SK-N-SH (cell line): ENCODE results near the gene TUBA1A. TPM values are rescaled to one million over a fixed set of nuclear protein-coding genes. Genes with fewer than 3 reads are reported as not detected.
"Not testable (repeated sequence)": the region's sequence is repeated elsewhere in the genome, so short reads cannot be mapped to it uniquely, and the experiment has no call there.

ENCODE experiments used
- CTCF ChIA-PET: fragments of 300-600, 350-600 bp; formaldehyde crosslinking; extraction: SDS; loops from one replicate; lab custom pipeline; 2021; lab: Yijun Ruan, JAX
- POLR2A ChIA-PET: fragments of 350-600 bp; sonication (Branson Sonifier 250); formaldehyde crosslinking; extraction: SDS; loops from one replicate; lab custom pipeline; 2020; ENCODE audit warnings: antibody characterized with exemption, inconsistent platforms; lab: Yijun Ruan, JAX
- DNase-seq: peaks from one replicate; pipeline ENCODE4 v3.0.0; 2012
- H2AFZ ChIP-seq: fragments of 200-600 bp; sonication (generic); 2 replicates; pipeline ENCODE4 v1.8.1; 2016; ENCODE audit warnings: antibody characterized with exemption, mild to moderate bottlenecking, low read depth
- H3F3A ChIP-seq: fragments of 200-600 bp; sonication (generic); replicated peaks from 2 replicates; pipeline ENCODE3; 2016; ENCODE audit warnings: antibody characterized with exemption, mild to moderate bottlenecking; ENCODE audit not compliant: insufficient read depth
- H3K27ac ChIP-seq, 2 experiments: fragments of 200-500 bp in 1 of 2; fragments of 200-600 bp in 1 of 2; sonication (Bioruptor generic) in 1 of 2; sonication (generic), shearing (Covaris generic) in 1 of 2; 2 replicates each; pipeline versions ENCODE4 v1.5.1 to v1.6.1; 2014 to 2016; ENCODE audit warnings: low read depth in 2 of 2, inconsistent platforms in 1 of 2, low read length in 1 of 2, mild to moderate bottlenecking in 1 of 2, mixed read lengths in 1 of 2
- H3K27me3 ChIP-seq: fragments of 200-600 bp; sonication (generic), shearing (Covaris generic); 2 replicates; pipeline ENCODE4 v1.6.1; 2016; ENCODE audit warnings: mixed run types; ENCODE audit not compliant: insufficient read depth
- H3K36me3 ChIP-seq, 2 experiments: fragments of 200-500 bp in 1 of 2; fragments of 200-600 bp in 1 of 2; sonication (Bioruptor generic) in 1 of 2; sonication (generic) in 1 of 2; replicated peaks in 1 of 2; 2 replicates each; pipeline versions ENCODE3 to v1.5.1; 2014 to 2016; ENCODE audit warnings: low read length in 1 of 2, mild to moderate bottlenecking in 1 of 2; ENCODE audit not compliant: insufficient read depth in 2 of 2, control insufficient read depth in 1 of 2
- H3K4me1 ChIP-seq, 2 experiments: fragments of 200-500 bp in 1 of 2; fragments of 200-600 bp in 1 of 2; sonication (Bioruptor generic) in 1 of 2; sonication (generic), shearing (Covaris generic) in 1 of 2; 2 replicates each; pipeline versions ENCODE4 v1.5.1 to v1.6.1; 2014 to 2016; ENCODE audit warnings: low read depth in 1 of 2, low read length in 1 of 2, mixed run types in 1 of 2; ENCODE audit not compliant: insufficient read depth in 2 of 2, control insufficient read depth in 1 of 2
- H3K4me2 ChIP-seq: fragments of 200-600 bp; sonication (generic), shearing (Covaris generic); 2 replicates; pipeline ENCODE4 v1.6.1; 2017; ENCODE audit warnings: mixed run types
- H3K4me3 ChIP-seq, 2 experiments: fragments of 200-500 bp in 1 of 2; fragments of 200-600 bp in 1 of 2; sonication (Bioruptor generic) in 1 of 2; sonication (generic), shearing (Covaris generic) in 1 of 2; 2 replicates each; pipeline versions ENCODE4 v1.5.1 to v1.8.1; 2014 to 2016; ENCODE audit warnings: low read depth in 2 of 2, inconsistent platforms in 1 of 2, low read length in 1 of 2, mild to moderate bottlenecking in 1 of 2, mixed read lengths in 1 of 2, moderate library complexity in 1 of 2
- H3K79me2 ChIP-seq: fragments of 200-600 bp; sonication (generic); 2 replicates; pipeline ENCODE4 v1.8.1; 2017; ENCODE audit warnings: mild to moderate bottlenecking; ENCODE audit not compliant: insufficient read depth
- H3K9ac ChIP-seq: fragments of 200-600 bp; sonication (generic); 2 replicates; pipeline ENCODE4 v1.6.1; 2017; ENCODE audit warnings: mixed run types
- H3K9me2 ChIP-seq: fragments of 200-600 bp; sonication (generic); 2 replicates; pipeline ENCODE4 v1.6.1; 2017; ENCODE audit warnings: mixed run types
- H3K9me3 ChIP-seq: fragments of 200-600 bp; sonication (generic); 2 replicates; pipeline ENCODE4 v1.6.1; 2017; ENCODE audit warnings: mixed run types, mild to moderate bottlenecking, moderate library complexity
- H4K20me1 ChIP-seq: fragments of 200-600 bp; sonication (generic); 2 replicates; pipeline ENCODE4 v1.6.1; 2017; ENCODE audit warnings: mild to moderate bottlenecking, mixed run types; ENCODE audit not compliant: insufficient read depth
- EZH2phosphoT487 ChIP-seq: fragments of 200-600 bp; sonication (generic); IDR thresholded peaks from 2 replicates; pipeline ENCODE4 v1.6.1; 2017; ENCODE audit warnings: low read depth, mixed run types, mild to moderate bottlenecking, antibody characterized with exemption, moderate library complexity, borderline replicate concordance
- FOSL2 ChIP-seq: IDR thresholded peaks from 2 replicates; pipeline ENCODE4 v1.4.0; 2012; ENCODE audit warnings: low read depth, mild to moderate bottlenecking, moderate library complexity, borderline replicate concordance
- FOXJ3 ChIP-seq: sonication (generic); formaldehyde crosslinking; IDR thresholded peaks from 2 replicates; pipeline ENCODE4 v1.5.1; 2020; ENCODE audit warnings: mild to moderate bottlenecking, missing genetic modification reagents
- GATA2 ChIP-seq: sonication (generic); formaldehyde crosslinking; IDR thresholded peaks from 2 replicates; pipeline ENCODE4 v1.5.0; 2020; ENCODE audit warnings: mild to moderate bottlenecking, missing genetic modification reagents
- REST ChIP-seq: IDR thresholded peaks from 2 replicates; pipeline ENCODE4 v1.6.1; 2012; ENCODE audit warnings: mild to moderate bottlenecking, low read depth, low read length, moderate library complexity
- TCF12 ChIP-seq: IDR thresholded peaks from 2 replicates; pipeline ENCODE4 v1.4.0; 2012
- ZBTB33 ChIP-seq: IDR thresholded peaks from 2 replicates; pipeline ENCODE4 v1.4.0; 2012; ENCODE audit warnings: low read depth, borderline replicate concordance
- WGBS: methylation state at CpG from one replicate; pipeline ENCODE4 v1.1.6; 2017; ENCODE audit warnings: low lambda C conversion rate; 5-methylcytosine and 5-hydroxymethylcytosine counted together
- polyA plus RNA-seq, 3 experiments: library from polyadenylated mRNA; depleted of rRNA; stranded (reverse); fragments of >200 nt; gene quantifications; 2 replicates each; pipeline ENCODE4 v1.2.3, GENCODE V29; 2012

Gene TUBA1A
- polyA plus RNA-seq, 1 of the 3 experiments (the other 2 are of a cell fraction) = 1,427 TPM

GRCh38 chr12:49165114-49165513 lies 23.8 kb downstream of the TUBA1A start:
- Histone ChIP-seq H3K4me2 (no peak overlapping the region), H2AFZ (no peak overlapping the region), H3K36me3 (no peaks in the 10 kb centered on the region), H4K20me1 (no peaks in the 10 kb centered on the region), H3K27ac (no peak overlapping the region), H3K79me2 (no peaks in the 10 kb centered on the region), H3K4me1 (no peaks in the 10 kb centered on the region), H3K9me3 (no peaks in the 10 kb centered on the region), H3K9ac (no peak overlapping the region), H3K9me2 (no peaks in the 10 kb centered on the region), H3K27me3 (no peaks in the 10 kb centered on the region), H3K4me3 (no peak overlapping the region), H3F3A (peaks cover 3% of the 10 kb centered on the region)
- ChIA-PET POLR2A (no interaction called here), CTCF (no interaction called here)
- 87% methylated on average over 2 of the region's 2 CpGs for WGBS
- TF ChIP-seq GATA2 (CRISPR knock-in tag) (no peak), FOXJ3 (no peak), EZH2phosphoT487 (no peak), ZBTB33 (no peak), FOSL2 (no peak)
- DNase-seq = no peak

- H3F3A ChIP-seq, H3K4me3 ChIP-seq, H3K27me3 ChIP-seq, POLR2A ChIA-PET, H4K20me1 ChIP-seq, H3K27ac ChIP-seq, H3K9me2 ChIP-seq, H3K36me3 ChIP-seq, H3K9ac ChIP-seq, H3K79me2 ChIP-seq, H2AFZ ChIP-seq, H3K4me2 ChIP-seq, DNase-seq, H3K4me1 ChIP-seq, H3K9me3 ChIP-seq: not testable (repeated sequence)
- CTCF ChIA-PET = interaction anchor here (0.6 to 1.0 kb wide), 3 partner anchors 9 to 183 kb away, joined by 3 read pairs; partner anchors contain the start of gene WNT1
- 88% methylated on average over 4 of the region's 4 CpGs for WGBS
These were observed 27.0 kb downstream of the TUBA1A start for GRCh38 chr12:49161901-49162300.

GRCh38 chr12:49161092-49161795 lies 27.6 kb downstream of the TUBA1A start:
- no peaks in the 10 kb centered on the region for H4K20me1 ChIP-seq
- H3K27ac ChIP-seq = no peak overlapping the region
- H3K9ac ChIP-seq = no peak overlapping the region
- WGBS = 76% methylated on average over 6 of the region's 6 CpGs
- DNase-seq = no peak
- H3K27me3 ChIP-seq = no peaks in the 10 kb centered on the region
- H3F3A ChIP-seq = peaks cover 3% of the 10 kb centered on the region
- no peaks in the 10 kb centered on the region for H3K9me2 ChIP-seq
- no peak overlapping the region for H2AFZ ChIP-seq
- no peak overlapping the region for H3K4me3 ChIP-seq
- H3K79me2 ChIP-seq = no peaks in the 10 kb centered on the region
- TF ChIP-seq REST (no peak), TCF12 (no peak), FOXJ3 (no peak)
- CTCF ChIA-PET = interaction anchor here (0.6 to 1.2 kb wide), 3 partner anchors 9 to 181 kb away, joined by 3 read pairs; no protein-coding TSS in a partner anchor
- no peak overlapping the region for H3K4me2 ChIP-seq
- POLR2A ChIA-PET = no interaction called here
- H3K4me1 ChIP-seq = no peaks in the 10 kb centered on the region
- H3K9me3 ChIP-seq = no peaks in the 10 kb centered on the region
- no peaks in the 10 kb centered on the region for H3K36me3 ChIP-seq
